Nephron (organoid): Measurements from ENCODE around the gene PARD3.

Experiments
- H3K27ac Mint-ChIP-seq, 3 experiments: 2 replicates each; pipeline ENCODE4 v1.8.0; 2020; ENCODE audit warnings: mixed read lengths in 3 of 3, mild to moderate bottlenecking in 2 of 3, moderate library complexity in 1 of 3
- H3K27me3 Mint-ChIP-seq: 2 replicates; pipeline ENCODE4 v1.8.0; 2021; ENCODE audit warnings: low read depth, mild to moderate bottlenecking, moderate library complexity, mixed read lengths
- H3K36me3 Mint-ChIP-seq: 2 replicates; pipeline ENCODE4 v1.8.0; 2020; ENCODE audit warnings: low read depth, mixed read lengths
- H3K4me1 Mint-ChIP-seq: 2 replicates; pipeline ENCODE4 v1.8.0; 2020; ENCODE audit warnings: mixed read lengths
- H3K4me3 Mint-ChIP-seq, 3 experiments: 2 replicates each; pipeline ENCODE4 v1.8.0; 2020; ENCODE audit warnings: mild to moderate bottlenecking in 3 of 3, mixed read lengths in 3 of 3, moderate library complexity in 2 of 3
- H3K9me3 Mint-ChIP-seq: 2 replicates; pipeline ENCODE4 v1.8.0; 2020; ENCODE audit warnings: mixed read lengths
- CTCF ChIP-seq, 3 experiments: fragments of 200-600 bp; sonication (generic); IDR thresholded peaks; one replicate each; pipeline ENCODE4 v1.5.0; 2021; ENCODE audit warnings: antibody characterized with exemption in 3 of 3; ENCODE audit not compliant: unreplicated experiment in 3 of 3

The PARD3 gene

GRCh38 chr10:34292675-34293074 lies 522.4 kb downstream of the PARD3 start:
- Mint-ChIP-seq H3K27ac (no peak overlapping the region), H3K9me3 (no peaks in the 10 kb centered on the region), H3K27me3 (no peaks in the 10 kb centered on the region), H3K4me3 (no peak overlapping the region), H3K36me3 (peaks cover 3% of the 10 kb centered on the region), H3K4me1 (peaks cover 31% of the 10 kb centered on the region)
- no peak for TF ChIP-seq CTCF (IDR thresholded peaks at IDR 0.05; ENCODE audit: unreplicated experiment in 3 of 3)

- Mint-ChIP-seq H3K4me1 (peaks cover 27% of the 10 kb centered on the region), H3K27ac (peak overlapping the region in 2 of 3 experiments; percentile 30 to 39), H3K9me3 (no peaks in the 10 kb centered on the region), H3K36me3 (no peaks in the 10 kb centered on the region), H3K27me3 (no peaks in the 10 kb centered on the region), H3K4me3 (no peak overlapping the region)
- no peak for TF ChIP-seq CTCF (IDR thresholded peaks at IDR 0.05; ENCODE audit: unreplicated experiment in 3 of 3)
Observed at GRCh38 chr10:34292194-34292565, 522.9 kb downstream of the PARD3 start.

GRCh38 chr10:34291466-34292193 lies 523.5 kb downstream of the PARD3 start:
- H3K36me3 Mint-ChIP-seq, result peaks cover 3% of the 10 kb centered on the region
- peak overlapping the region in 2 of 3 experiments; percentile 30 to 39 for H3K27ac Mint-ChIP-seq
- H3K9me3 Mint-ChIP-seq, result no peaks in the 10 kb centered on the region
- no peak for TF ChIP-seq CTCF (IDR thresholded peaks at IDR 0.05; ENCODE audit: unreplicated experiment in 3 of 3)
- H3K4me3 Mint-ChIP-seq, result no peak overlapping the region
- peaks cover 27% of the 10 kb centered on the region for H3K4me1 Mint-ChIP-seq
- H3K27me3 Mint-ChIP-seq, result no peaks in the 10 kb centered on the region

- Mint-ChIP-seq H3K36me3 (peaks cover 9% of the 10 kb centered on the region), H3K9me3 (no peaks in the 10 kb centered on the region), H3K27ac (peak overlapping the region in 1 of 3 experiments; percentile 1), H3K4me1 (peaks cover 24% of the 10 kb centered on the region), H3K4me3 (no peak overlapping the region), H3K27me3 (no peaks in the 10 kb centered on the region)
- no peak for TF ChIP-seq CTCF (IDR thresholded peaks at IDR 0.05; ENCODE audit: unreplicated experiment in 3 of 3)
Observed at GRCh38 chr10:34290412-34291081, 524.5 kb downstream of the PARD3 start.

- no peaks in the 10 kb centered on the region for H3K9me3 Mint-ChIP-seq
- H3K27me3 Mint-ChIP-seq, result no peaks in the 10 kb centered on the region
- no peak overlapping the region for H3K4me3 Mint-ChIP-seq
- H3K27ac Mint-ChIP-seq, result no peak overlapping the region
- peaks cover 15% of the 10 kb centered on the region for H3K4me1 Mint-ChIP-seq
- no peak for TF ChIP-seq CTCF (IDR thresholded peaks at IDR 0.05; ENCODE audit: unreplicated experiment in 3 of 3)
- peaks cover 9% of the 10 kb centered on the region for H3K36me3 Mint-ChIP-seq
Observed at GRCh38 chr10:34288634-34289033, 526.5 kb downstream of the PARD3 start.
